HFFc6 (cell line): ENCODE results near the gene CMIP. TPM values are rescaled to one million over a fixed set of nuclear protein-coding genes. Genes with fewer than 3 reads are reported as not detected.

Source experiments
- DNase-seq: peaks from one replicate; pipeline ENCODE4 v3.0.0-alpha.2; 2018
- H3K27ac Mint-ChIP-seq: 2 replicates; pipeline ENCODE4 v1.8.0; 2020; ENCODE audit warnings: mild to moderate bottlenecking, mixed read lengths
- H3K27me3 Mint-ChIP-seq: 2 replicates; pipeline ENCODE4 v1.8.0; 2021; ENCODE audit warnings: mild to moderate bottlenecking, moderate library complexity, mixed read lengths; ENCODE audit not compliant: insufficient read depth
- H3K36me3 Mint-ChIP-seq: 2 replicates; pipeline ENCODE4 v1.8.0; 2021; ENCODE audit warnings: low read depth, mixed read lengths
- H3K4me1 Mint-ChIP-seq: 2 replicates; pipeline ENCODE4 v1.8.0; 2020; ENCODE audit warnings: low read depth, mixed read lengths
- H3K4me3 Mint-ChIP-seq: 2 replicates; pipeline ENCODE4 v1.8.0; 2020; ENCODE audit warnings: mild to moderate bottlenecking, moderate library complexity, mixed read lengths
- H3K9me3 Mint-ChIP-seq: 2 replicates; pipeline ENCODE4 v1.8.0; 2020; ENCODE audit warnings: mild to moderate bottlenecking, mixed read lengths
- total RNA-seq, 6 experiments: library from RNA; stranded (reverse); fragmentation: NEBNext Ultra II Directional; extraction: Animal tissue kit (Norgen Biotek cat#: 25700); gene quantifications; 2 replicates in 1 of 6; 3 replicates in 5 of 6; pipeline ENCODE4 v1.2.3, GENCODE V29; 2021
- TF ChIP-seq, protein P1 (sequence below): fragments of 200-600 bp; sonication (generic); IDR thresholded peaks from 2 replicates; pipeline ENCODE4 v1.5.0; 2021; ENCODE audit warnings: antibody characterized with exemption, mild to moderate bottlenecking

The CMIP gene
- total RNA-seq, 6 experiments from 2014 or later, result 35.9 to 48.0 (median 43.5) TPM

- TF ChIP-seq, protein P1, sequence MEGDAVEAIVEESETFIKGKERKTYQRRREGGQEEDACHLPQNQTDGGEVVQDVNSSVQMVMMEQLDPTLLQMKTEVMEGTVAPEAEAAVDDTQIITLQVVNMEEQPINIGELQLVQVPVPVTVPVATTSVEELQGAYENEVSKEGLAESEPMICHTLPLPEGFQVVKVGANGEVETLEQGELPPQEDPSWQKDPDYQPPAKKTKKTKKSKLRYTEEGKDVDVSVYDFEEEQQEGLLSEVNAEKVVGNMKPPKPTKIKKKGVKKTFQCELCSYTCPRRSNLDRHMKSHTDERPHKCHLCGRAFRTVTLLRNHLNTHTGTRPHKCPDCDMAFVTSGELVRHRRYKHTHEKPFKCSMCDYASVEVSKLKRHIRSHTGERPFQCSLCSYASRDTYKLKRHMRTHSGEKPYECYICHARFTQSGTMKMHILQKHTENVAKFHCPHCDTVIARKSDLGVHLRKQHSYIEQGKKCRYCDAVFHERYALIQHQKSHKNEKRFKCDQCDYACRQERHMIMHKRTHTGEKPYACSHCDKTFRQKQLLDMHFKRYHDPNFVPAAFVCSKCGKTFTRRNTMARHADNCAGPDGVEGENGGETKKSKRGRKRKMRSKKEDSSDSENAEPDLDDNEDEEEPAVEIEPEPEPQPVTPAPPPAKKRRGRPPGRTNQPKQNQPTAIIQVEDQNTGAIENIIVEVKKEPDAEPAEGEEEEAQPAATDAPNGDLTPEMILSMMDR, result no peak
- Mint-ChIP-seq H3K4me3 (no peak overlapping the region), H3K9me3 (no peaks in the 10 kb centered on the region), H3K36me3 (no peaks in the 10 kb centered on the region), H3K4me1 (peaks cover 67% of the 10 kb centered on the region), H3K27ac (peak overlapping the region; percentile 38; the same call in 1 of the 2 replicates), H3K27me3 (0 out of 2 replicates have a peak, but pooled peaks cover 2% of the 10 kb centered on the region)
- no peak for DNase-seq
Measured at GRCh38 chr16:81505011-81505661, 60.5 kb downstream of the CMIP start.

- Mint-ChIP-seq H3K4me3 (no peak overlapping the region), H3K36me3 (peaks cover 29% of the 10 kb centered on the region), H3K9me3 (peaks cover 15% of the 10 kb centered on the region; the same call in 1 of the 2 replicates), H3K4me1 (peaks cover 83% of the 10 kb centered on the region), H3K27ac (no peak overlapping the region), H3K27me3 (peaks cover 4% of the 10 kb centered on the region)
- DNase-seq, result no peak
- TF ChIP-seq, protein P1, result no peak
Measured at GRCh38 chr16:81509404-81509803, 64.8 kb downstream of the CMIP start.

DNA sequence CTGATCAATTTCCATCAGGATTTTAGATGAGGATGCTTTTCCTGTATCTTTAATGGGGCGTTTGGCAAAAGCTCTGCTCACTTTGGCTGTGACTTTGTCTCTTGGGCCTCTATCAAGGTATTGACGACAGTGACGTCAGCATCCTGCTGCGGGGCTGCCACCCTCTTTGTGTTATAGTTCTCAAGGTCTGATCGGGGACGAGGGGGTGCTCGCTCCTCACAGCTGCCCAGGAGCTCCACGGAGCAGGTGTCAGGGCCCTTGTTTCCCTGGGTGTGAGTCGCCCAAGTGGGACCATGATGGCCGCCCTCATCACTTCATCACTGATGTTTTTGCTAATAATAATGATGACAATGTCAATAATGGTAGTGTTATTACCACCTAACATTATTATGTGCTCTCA, 65.4 kb downstream of the CMIP start:
- Mint-ChIP-seq H3K36me3 (peaks cover 29% of the 10 kb centered on the region), H3K27ac (peak overlapping the region; percentile 80; the same call in 1 of the 2 replicates), H3K9me3 (peaks cover 15% of the 10 kb centered on the region; the same call in 1 of the 2 replicates), H3K27me3 (peaks cover 4% of the 10 kb centered on the region), H3K4me1 (peaks cover 83% of the 10 kb centered on the region), H3K4me3 (no peak overlapping the region)
- no peak for DNase-seq
- TF ChIP-seq, protein P1, result no peak

DNA sequence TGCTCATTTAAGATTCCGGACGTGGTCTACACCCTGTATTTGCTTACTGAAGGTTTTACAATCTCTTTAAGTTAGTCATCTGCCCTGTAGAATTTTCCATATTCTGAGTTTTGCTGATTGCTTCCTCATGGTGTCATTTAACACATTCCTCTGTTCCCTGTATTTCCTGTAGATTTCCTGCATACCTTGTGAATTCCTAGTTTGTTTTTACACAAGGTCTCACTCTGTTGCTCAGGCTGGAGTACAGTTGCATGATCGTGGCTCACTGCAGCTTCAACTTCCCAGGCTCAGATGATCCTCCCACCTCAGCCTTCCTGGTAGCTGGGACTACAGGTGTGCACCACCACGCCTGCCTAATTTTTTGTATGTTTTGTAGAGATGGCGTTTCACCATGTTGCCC, 66.8 kb downstream of the CMIP start:
- H3K9me3 Mint-ChIP-seq, result peaks cover 15% of the 10 kb centered on the region; the same call in 1 of the 2 replicates
- peaks cover 80% of the 10 kb centered on the region for H3K4me1 Mint-ChIP-seq
- H3K4me3 Mint-ChIP-seq, result peak overlapping the region; percentile 63
- H3K27me3 Mint-ChIP-seq, result peaks cover 4% of the 10 kb centered on the region
- TF ChIP-seq, protein P1, result no peak
- peaks cover 35% of the 10 kb centered on the region for H3K36me3 Mint-ChIP-seq
- peak; percentile 88 for DNase-seq
- peak overlapping the region; percentile 80 for H3K27ac Mint-ChIP-seq

DNA sequence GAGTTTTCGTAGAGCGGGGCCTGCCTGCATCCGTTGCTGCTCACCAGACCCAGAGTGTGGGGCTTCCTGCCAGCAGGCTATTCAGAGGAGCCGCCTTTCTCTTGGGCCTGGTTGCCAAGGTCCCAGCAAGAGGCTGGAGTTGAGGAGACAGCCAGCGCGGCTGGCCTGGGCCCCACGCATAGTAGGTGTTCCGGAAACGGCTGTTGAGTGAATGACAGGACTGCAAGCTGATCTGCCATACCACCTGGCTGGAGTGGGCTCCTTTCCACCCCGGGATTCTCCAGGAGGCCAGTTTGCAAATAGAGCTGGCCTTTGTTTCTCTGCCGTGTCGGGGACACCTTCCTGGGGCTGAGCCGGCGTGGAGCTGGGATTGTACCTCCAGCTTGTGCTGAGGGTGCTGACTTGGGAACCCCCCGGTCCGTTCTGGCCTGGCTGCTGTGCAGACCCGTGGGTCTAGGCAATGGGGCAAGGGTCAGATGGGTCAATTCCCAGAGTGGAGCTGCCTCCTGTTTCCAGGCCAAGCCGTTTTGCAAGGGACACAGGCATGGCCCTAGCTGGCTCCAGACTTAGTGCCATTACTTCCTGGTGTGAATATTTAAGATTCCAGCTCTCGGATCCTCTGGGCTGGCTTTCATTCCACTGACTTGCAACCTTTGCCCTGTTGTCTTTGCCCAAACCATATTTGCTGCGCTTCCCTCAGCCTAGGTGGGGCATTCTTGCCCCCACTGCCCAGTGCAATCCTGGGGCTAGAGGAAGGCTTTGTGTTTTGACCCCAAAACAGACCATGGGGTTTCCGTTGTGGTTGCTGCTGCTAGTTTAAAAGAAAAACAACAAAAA, 68.8 kb downstream of the CMIP start:
- Mint-ChIP-seq H3K9me3 (peaks cover 15% of the 10 kb centered on the region; the same call in 1 of the 2 replicates), H3K27me3 (peaks cover 3% of the 10 kb centered on the region), H3K4me3 (no peak overlapping the region; the same call in 1 of the 2 replicates), H3K4me1 (peaks cover 80% of the 10 kb centered on the region), H3K36me3 (peaks cover 45% of the 10 kb centered on the region), H3K27ac (peak overlapping the region; percentile 69)
- no peak for DNase-seq
- TF ChIP-seq, protein P1, result no peak
